NCI-H146 treated with DMSO at 0.1 percent for 48 hours (cell line): ENCODE results near the gene SPNS2.

Experiments
- DNase-seq: peaks from one replicate; lab custom pipeline; 2025; ENCODE audit not compliant: unreplicated experiment; lab: John Stamatoyannopoulos, UW

The SPNS2 gene, protein sequence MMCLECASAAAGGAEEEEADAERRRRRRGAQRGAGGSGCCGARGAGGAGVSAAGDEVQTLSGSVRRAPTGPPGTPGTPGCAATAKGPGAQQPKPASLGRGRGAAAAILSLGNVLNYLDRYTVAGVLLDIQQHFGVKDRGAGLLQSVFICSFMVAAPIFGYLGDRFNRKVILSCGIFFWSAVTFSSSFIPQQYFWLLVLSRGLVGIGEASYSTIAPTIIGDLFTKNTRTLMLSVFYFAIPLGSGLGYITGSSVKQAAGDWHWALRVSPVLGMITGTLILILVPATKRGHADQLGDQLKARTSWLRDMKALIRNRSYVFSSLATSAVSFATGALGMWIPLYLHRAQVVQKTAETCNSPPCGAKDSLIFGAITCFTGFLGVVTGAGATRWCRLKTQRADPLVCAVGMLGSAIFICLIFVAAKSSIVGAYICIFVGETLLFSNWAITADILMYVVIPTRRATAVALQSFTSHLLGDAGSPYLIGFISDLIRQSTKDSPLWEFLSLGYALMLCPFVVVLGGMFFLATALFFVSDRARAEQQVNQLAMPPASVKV

DNA sequence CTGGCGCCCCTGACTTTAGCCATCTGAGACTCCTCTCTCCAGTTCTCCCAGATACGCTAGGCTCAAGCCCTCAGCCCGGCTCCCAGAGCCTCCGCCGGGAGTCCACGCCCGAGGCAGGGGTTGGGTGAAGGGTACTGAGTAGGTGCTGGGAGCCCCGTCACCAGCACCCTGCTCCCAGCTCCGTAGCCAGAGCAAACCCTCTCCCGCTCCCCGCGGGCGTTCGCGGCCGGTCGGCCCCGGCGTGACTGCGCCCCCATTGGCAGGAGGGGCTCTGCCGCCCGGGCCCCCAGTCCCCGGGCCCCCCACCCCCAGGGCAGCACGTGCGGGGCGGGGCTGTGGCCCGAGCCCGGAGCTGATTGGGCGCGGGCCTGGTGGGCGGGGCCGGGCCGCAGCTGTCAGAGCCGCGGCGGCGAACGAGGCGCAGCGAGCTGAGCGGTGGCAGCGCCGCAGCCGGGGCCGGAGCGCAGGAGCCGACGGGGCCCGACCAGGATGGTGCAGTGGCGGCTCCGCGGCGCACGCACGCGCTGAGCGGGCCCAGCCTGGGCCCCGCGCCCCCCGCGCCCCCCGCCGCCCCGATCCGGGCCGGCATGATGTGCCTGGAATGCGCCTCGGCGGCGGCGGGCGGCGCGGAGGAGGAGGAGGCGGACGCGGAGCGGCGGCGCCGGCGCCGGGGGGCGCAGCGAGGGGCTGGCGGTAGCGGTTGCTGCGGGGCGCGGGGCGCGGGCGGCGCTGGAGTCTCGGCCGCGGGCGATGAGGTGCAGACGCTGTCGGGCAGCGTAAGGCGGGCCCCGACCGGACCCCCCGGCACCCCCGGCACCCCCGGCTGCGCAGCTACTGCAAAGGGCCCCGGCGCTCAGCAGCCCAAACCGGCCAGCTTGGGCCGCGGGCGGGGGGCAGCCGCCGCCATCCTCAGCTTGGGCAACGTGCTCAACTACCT lies at the start of gene SPNS2:
Gene SPNS2, plus strand, starts transcription at position 421 of the 937 bp plus-strand sequence. Its CDS starts 167 bp downstream, at position 588.
- DNase-seq, result peak; percentile 34

GRCh38 chr17:4449736-4450135 lies 48.9 kb upstream of the SPNS2 start:
- DNase-seq, result no peak

DNA sequence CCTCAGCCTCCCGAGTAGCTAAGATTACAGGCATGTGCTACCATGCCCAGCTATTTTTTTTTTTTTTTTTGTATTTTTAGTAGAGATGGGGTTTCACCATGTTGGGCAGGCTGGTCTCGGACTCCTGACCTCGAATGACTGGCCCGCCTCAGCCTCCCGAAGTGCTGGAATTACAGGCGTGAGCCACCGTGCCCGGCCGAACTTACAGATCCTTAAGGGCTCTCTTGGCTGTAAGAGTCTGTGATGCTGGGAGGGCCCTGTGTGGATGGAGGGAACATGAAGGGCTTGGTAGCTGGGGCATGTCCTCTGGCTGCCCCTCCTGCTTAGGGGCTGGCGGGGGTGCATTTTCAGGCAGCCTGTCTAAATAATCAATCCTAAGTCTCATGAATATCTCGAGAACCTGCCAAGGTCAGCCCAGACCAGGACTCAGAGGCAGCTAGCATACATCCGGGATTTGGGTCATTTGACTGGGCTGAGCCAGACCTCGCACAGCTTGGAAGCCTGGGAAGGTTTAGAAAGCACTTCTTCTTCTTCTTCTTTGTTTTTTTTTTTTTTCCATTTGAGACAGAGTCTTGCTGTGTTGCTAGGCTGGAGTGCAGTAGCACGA lies 47.9 kb upstream of the SPNS2 start:
- DNase-seq, result no peak

- DNase-seq, result no peak
Measured at GRCh38 chr17:4453812-4454591, 44.7 kb upstream of the SPNS2 start.

DNA sequence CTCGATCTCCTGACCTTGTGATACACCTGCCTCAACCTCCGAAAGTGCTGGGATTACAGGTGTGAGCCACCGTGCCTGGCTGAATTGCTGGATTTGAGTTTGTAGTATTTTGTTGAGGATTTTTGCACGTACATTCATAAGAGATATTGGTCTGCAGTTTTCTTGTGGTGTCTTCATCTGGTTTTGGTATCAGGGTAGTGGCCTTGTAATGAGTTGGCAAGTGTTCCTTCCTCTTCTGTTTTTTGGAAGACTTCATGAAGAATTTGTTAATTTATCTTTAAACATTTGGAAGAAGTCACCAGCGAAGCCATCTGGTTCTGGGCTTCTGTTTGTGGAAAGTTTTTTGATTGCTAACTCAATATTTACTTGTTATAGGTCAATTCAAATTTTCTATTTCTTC lies 38.0 kb upstream of the SPNS2 start:
- DNase-seq, result no peak

DNA sequence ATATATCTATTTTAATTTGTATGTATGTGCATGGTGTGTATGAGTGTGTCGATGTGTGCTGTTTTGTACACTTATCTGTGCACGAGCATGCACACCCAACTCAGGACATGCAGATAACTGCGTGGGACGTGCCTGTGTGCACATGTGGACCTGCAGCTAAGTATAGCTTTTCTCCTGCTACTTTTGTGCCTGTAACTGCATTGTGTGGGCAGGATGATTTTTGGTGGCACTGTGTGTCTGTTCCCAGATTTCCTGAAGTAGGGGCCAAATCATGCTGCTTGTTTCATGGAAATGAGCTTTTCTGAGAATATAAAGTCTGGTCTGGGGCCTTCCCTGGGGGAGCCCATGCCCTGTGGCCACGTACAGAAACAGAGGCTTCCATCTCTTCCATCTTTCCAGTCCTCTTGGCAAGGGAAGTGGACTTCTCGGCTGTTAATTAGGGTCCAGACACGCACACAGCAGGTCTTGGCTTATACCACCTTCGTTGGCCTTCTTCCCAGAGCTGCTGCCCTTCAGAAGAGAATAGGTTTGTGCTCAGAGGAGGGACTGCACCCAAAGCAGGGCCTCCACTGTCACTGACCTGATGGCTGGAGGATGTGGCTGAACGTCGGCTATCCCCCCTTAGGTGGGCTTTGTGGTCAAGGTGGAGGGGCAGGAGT lies 34.7 kb upstream of the SPNS2 start:
- no peak for DNase-seq

DNA sequence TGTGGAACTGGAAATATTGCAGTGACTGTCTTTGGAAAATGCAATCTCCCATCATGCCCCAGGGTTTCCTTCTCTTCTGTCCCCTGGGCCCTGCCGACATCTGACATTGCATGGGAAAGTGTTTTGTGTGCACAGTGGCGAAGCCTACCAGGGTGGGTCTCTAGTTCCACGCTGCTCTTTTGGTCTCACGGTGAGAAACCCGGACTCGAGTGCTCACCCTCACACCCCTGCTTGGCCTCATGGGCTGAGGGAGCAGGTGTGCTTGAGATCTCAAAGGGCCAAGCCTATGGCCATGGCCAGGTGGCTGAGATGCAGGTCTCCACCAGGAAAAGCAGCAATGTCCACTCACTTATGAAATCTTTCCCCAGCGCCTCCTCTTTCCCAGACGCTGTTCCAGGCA lies 32.9 kb upstream of the SPNS2 start:
- no peak for DNase-seq

- no peak for DNase-seq
Measured at GRCh38 chr17:4467287-4467686, 31.4 kb upstream of the SPNS2 start.

DNA sequence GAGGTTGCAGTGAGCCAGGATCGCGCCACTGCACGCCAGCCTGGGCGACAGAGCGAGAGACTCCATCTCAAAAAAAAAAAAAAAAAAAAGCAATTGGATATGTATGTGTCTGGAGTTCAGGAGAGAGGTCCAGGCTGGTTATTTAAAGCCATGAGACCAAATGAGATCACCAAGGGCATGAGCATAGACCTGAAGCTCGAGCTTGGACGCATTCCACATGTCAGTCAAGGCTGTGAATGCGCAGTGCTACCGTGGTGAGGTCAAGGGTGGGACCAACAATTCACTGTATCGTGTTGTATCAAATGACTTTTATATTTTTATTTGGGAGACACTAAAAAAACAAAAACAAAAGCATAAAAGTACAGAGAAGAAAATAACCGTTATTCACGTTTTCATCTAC lies 29.1 kb upstream of the SPNS2 start:
- no peak for DNase-seq

DNA sequence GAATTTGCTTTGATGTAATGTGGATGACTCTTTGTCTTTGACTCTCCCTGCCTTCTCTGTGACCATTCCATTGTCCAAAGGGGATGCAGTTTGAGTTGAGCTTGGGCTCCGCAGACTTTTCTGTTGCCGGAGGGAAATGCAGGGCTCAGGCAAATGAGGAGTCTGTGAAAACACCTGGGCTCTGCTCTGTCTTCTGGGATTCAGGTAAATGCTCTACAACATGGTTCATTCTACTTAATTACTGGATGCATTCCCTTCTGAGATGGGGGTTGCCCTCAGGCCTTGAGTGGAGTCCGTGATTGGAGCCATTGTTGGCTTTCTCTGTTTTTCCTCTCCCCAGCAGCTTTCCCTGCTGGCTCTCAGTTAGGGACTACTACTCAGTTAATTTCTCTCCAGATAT lies 26.4 kb upstream of the SPNS2 start:
- DNase-seq, result no peak

DNA sequence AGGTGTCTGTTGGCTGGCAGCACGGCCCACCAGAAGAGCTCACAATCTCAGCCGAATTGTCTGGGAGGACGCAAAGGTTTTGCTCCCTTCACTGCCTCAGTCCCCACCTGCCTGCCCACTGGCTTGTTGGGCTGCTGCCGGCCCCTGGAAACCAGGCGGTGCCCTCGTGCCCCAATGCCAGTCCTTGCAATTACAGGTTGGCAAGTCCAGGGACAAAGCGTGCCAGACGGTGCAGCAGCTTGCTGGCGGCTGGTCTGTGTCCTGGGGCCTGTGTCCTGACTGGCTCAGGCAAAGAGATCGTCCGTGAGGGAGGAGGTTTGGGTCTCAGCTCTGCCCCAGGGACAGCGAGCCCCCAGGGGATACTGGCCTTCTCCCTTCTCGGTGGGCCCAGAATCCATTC lies 24.6 kb upstream of the SPNS2 start:
- no peak for DNase-seq

GRCh38 chr17:4475001-4475400 lies 23.7 kb upstream of the SPNS2 start:
- no peak for DNase-seq

- no peak for DNase-seq
Measured at GRCh38 chr17:4475463-4475862, 23.2 kb upstream of the SPNS2 start.

DNA sequence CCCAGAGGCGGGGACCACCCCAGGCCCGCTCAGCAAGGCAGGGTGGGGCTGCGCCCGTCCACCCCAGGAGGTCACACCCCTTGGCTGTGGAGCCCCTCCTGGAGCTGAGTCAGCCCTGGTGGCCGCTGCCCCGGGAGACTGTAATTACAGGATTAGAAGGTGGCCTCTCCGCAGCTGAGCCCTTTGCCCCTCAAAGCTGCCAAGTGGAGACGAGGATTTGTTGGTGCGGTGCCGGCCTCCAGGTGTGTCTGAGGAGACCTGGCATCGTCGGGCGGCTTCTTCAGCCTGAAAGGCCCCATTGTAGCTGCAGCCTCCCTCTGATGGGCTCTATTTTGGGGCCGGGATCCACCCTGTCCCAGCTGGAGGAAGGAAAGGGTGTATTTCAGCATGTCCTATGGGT lies 22.7 kb upstream of the SPNS2 start:
- DNase-seq, result no peak

- DNase-seq, result no peak
Measured at GRCh38 chr17:4476511-4477070, 22.1 kb upstream of the SPNS2 start.

DNA sequence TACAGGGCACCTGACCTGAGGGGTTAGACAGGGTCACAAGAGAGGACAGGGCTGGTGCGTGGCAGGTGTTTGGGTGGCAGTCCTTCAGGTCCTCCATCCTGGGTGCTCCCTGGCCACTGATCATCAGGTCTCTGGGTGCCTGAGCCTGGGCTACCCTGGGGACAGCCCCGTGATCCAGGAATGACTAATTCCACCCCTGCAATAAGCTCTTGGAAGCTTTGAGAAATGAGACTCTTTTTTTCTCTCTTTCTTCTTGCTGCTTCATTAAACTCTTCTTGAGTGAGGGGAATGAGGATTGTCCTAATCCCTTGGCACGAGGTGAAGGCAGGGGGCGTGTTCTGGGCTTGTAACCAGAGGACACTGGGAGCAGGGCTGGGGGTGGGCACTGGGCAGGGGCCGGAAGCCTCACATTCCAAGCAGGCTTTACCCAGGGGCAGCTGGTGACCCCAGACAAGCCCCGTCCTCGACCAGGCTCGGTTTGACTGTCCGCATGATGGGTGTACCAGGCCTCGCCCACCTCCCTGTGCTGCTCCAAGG lies 21.4 kb upstream of the SPNS2 start:
- no peak for DNase-seq

DNA sequence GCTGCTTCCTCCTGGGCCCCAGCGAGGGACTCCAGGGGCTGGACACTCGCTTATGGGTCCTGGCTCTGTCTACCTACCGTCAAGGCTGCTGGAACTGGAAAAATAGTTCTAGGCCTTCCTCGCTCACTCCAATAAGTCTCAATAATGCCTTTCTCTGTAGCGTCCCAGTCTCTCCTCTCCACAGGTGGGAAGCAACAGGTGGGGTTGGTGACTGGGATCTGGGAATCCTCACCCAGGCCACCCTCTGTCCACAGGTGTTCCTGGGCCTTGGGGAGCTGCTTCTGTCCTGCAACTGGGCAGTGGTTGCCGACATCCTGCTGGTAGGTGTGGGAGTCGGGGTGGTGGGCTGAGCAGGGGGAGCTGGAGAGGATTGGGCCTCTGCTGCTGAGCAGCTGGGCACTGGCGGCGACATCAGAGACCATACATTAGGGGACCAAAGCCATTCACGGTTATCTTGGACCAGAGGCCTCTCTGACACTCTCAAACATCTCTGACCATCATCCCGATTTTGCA lies 20.3 kb upstream of the SPNS2 start:
- DNase-seq, result no peak

DNA sequence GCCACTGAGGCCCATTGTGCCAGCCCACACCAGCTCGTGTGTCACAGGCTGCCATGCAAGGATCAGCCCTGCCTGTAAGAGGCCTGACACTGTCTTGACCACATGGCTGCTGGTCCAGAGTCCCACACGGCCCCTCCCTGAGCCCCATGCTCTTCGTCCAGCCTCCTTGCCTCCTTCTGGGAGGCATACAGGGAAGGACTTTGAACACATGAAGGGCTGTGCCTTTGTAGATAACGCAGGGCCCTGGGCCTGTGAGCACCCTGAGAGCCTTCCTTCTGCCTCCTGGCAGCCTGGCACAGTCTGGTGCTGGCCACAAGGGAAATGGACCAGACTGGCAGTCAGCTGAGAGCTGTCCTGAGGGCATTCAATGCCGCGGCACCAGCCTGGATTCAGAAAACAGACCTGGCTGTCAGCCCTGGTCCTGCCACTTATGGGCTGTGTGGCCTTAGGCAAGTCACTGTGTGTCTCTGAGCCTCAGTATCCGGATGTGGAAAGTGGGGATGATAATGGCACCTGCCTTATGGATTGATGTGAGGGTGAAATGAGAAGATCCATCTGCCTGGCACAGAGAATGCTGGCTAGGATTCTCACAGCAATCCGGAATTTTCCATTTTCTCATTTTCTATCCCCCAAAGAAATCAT lies 19.2 kb upstream of the SPNS2 start:
- DNase-seq, result no peak
